Measurements from ENCODE around the gene SRRM2.

- no peak for TF ChIP-seq CTCF (IDR thresholded peaks at IDR 0.05)
- no peak for TF ChIP-seq POLR2AphosphoS5 (IDR thresholded peaks at IDR 0.05)
- no peak for TF ChIP-seq POLR2A (IDR thresholded peaks at IDR 0.05)
- no peak for TF ChIP-seq EP300 (IDR thresholded peaks at IDR 0.05; ENCODE audit: low read depth)
Measured at GRCh38 chr16:2720064-2720457, 32.4 kb upstream of the SRRM2 start, which contains the start of gene PRSS27.

Data from transverse colon (tissue), 4 donors.